Vagina (tissue), 2 donors: ENCODE results near the gene LDLRAD4.

Experiments
- POLR2A ChIP-seq, 2 donors: fragments of 450-650 bp; IDR thresholded peaks; one replicate each; pipeline ENCODE4 v1.6.1; 2017; ENCODE audit warnings: antibody characterized with exemption in 2 of 2, mild to moderate bottlenecking in 2 of 2, moderate library complexity in 2 of 2
- POLR2AphosphoS5 ChIP-seq, 2 donors: sonication (generic); formaldehyde crosslinking; IDR thresholded peaks; one replicate each; pipeline ENCODE4 v1.9.0; 2017; ENCODE audit warnings: antibody characterized with exemption in 2 of 2, mild to moderate bottlenecking in 2 of 2, low read depth in 1 of 2; ENCODE audit not compliant: insufficient read depth in 1 of 2
- TF ChIP-seq, protein P1 (sequence below), 3 experiments: fragments of 450-650 bp in 2 of 3; fragments of 200-600 bp in 1 of 3; sonication (generic) in 1 of 3; IDR thresholded peaks; one replicate each; pipeline ENCODE4 v1.5.1; 2017 to 2019; ENCODE audit warnings: antibody characterized with exemption in 3 of 3, mild to moderate bottlenecking in 2 of 3, moderate library complexity in 2 of 3

DNA sequence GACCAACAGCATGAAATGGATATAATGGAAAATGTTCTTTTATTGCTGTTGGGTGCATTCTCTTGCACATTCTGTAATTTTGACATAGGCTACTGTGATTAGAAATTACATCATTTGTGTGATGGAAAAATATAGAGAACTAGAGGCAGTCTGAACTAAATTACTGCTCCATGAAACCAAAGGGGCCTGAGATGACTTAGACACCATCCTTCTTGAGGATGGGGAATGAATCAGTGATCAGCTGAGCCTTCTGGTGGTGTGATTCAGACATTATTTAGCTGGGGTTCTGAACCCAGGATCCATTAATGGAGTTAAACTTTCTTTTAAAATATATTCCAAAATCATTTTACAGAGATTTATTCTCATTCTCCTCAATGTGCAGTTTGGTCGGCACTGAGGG is 135.8 kb downstream of the LDLRAD4 start:
- TF ChIP-seq, protein P1, sequence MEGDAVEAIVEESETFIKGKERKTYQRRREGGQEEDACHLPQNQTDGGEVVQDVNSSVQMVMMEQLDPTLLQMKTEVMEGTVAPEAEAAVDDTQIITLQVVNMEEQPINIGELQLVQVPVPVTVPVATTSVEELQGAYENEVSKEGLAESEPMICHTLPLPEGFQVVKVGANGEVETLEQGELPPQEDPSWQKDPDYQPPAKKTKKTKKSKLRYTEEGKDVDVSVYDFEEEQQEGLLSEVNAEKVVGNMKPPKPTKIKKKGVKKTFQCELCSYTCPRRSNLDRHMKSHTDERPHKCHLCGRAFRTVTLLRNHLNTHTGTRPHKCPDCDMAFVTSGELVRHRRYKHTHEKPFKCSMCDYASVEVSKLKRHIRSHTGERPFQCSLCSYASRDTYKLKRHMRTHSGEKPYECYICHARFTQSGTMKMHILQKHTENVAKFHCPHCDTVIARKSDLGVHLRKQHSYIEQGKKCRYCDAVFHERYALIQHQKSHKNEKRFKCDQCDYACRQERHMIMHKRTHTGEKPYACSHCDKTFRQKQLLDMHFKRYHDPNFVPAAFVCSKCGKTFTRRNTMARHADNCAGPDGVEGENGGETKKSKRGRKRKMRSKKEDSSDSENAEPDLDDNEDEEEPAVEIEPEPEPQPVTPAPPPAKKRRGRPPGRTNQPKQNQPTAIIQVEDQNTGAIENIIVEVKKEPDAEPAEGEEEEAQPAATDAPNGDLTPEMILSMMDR (IDR thresholded peaks at IDR 0.05) = no peak
- TF ChIP-seq POLR2AphosphoS5 (IDR thresholded peaks at IDR 0.05; ENCODE audit: insufficient read depth in 1 of 2, low read depth in 1 of 2) (no peak), POLR2A (IDR thresholded peaks at IDR 0.05) (no peak)
